Hematopoietic multipotent progenitor cell treated with erythropoietin and hydrocortisone succinate and interleukin-3 and kit ligand, for 4 days (in vitro differentiated cells): Measurements from ENCODE around the gene H2AZ2.
"Not testable (repeated sequence)": the region's sequence is repeated elsewhere in the genome, so short reads cannot be mapped to it uniquely, and the experiment has no call there.

ENCODE experiments used
- DNase-seq: peaks from one replicate; pipeline ENCODE4 v3.0.0-alpha.2; 2015

H2AZ2 gene

DNA sequence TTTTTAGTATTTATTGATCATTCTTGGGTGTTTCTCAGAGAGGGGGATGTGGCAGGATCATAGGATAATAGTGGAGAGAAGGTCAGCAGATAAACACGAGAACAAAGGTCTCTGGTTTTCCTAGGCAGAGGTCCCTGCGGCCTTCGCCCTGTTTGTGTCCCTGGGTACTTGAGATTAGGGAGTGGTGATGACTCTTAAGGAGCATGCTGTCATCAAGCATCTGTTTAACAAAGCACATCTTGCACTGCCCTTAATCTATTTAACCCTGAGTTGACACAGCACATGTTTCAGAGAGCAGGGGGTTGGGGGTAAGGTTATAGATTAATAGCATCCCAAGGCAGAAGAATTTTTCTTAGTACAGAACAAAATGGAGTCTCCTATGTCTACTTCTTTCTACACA is 22.4 kb upstream of the H2AZ2 start:
- not testable (repeated sequence) for DNase-seq

DNA sequence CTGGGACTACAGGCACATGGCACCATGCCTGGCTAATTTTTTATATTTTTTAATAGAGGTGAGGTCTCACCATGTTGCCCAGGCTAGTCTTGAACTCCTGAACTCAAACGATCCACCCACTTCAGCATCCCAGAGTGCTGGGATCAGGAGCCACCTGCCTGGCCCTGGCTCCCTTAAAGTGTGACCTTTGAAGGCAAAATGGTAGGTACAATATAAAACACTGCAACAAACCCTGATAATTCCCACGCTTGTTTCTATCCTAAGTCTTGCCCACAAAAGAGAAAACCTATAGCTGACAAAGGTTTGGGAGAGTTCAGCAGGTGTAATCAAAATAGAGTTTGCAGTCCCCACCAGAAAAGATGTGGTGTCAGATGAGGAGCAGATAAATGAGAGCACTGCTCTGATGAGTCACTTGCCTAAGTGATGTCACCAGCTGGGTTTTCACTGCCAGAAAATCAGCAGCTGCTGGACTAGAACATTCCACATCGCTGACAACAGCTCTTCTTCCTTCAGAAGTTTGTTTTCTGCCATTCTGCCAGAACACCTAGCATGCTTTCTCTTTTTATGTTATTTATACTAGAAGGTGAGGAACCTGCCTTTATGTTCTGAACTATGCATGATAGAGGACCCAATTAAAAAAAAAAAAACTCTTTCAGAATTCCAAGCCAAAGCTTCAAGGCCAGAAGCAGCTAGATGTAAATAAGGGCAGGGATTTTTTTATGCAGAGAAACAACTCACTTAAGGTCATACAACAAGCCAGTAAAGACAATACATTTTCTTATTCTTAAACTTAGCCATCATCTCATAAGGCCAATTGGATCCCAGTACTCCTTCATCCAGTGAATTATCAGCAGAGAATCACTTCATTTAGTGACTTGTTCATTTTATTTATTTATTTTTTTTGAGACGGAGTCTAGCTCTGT is 19.4 kb upstream of the H2AZ2 start:
- no peak for DNase-seq

DNA sequence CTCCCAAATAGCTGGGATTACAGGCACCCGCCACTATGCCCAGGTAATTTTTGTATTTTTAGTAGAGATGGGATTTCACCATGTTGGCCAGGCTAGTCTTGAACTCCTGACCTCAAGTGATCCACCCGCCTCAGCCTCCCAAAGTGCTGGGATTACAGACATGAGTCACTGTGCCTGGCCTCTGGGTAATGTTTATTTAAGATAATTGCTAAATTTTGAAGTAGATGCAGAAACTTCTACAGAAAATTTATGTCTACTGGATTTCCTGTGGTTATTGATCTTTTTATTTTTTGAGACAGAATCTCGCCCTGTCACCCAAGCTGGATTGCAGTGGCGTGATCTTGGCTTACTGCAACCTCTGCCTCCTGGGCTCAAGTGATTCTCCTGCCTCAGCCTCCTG is 14.1 kb upstream of the H2AZ2 start:
- not testable (repeated sequence) for DNase-seq

DNA sequence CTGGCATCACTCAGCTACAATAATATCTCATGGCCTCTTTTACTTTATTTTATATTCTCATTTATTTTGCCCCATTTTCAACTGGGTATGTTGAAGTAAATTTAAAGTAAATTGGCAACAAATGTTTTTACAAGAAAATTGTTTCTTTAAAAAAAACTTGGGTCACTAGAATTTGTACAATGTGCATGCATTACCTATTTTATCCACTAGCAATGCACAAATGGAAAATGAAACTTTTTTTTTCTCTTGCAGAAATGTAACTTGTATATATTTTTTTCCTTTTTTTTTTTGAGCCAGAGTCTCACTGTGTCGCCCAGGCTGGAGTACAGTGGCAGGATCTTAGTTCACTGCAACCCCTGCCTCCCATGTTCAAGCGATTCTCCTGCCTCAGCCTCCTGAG is 10.3 kb upstream of the H2AZ2 start:
- peak; percentile 33 for DNase-seq

DNA sequence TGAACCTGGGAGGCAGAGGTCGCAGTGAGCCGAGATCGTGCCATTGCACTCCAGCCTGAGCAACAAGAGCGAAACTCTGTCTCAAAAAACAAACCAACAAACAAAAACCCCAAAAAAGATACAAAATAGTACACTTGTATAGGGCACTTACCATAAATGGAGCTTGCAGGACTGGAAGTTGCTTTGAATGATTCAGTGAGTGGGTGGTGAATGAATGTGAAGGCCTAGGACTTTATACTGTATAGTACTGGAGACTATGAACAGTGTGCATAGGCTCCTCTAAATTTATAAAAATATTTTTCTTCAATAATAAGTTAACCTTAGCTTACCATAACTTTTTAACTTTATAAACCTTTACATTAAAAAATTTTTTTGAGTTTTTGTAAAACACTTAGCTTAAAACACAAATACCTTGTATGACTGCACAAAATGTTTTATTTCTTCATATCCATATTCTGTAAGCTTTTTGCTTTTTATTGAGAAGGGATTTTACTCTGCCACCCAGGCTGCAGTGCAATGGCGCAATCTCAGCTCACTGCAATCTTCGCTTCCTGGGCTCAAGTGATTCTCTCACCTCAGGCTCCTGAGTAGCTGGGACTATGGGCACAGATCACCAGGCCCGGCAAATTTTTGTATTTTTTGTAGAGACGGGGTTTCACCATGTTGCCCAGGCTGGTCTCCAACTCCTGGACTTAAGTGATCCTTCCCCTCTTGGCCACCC is 6.9 kb upstream of the H2AZ2 start:
- no peak for DNase-seq

DNA sequence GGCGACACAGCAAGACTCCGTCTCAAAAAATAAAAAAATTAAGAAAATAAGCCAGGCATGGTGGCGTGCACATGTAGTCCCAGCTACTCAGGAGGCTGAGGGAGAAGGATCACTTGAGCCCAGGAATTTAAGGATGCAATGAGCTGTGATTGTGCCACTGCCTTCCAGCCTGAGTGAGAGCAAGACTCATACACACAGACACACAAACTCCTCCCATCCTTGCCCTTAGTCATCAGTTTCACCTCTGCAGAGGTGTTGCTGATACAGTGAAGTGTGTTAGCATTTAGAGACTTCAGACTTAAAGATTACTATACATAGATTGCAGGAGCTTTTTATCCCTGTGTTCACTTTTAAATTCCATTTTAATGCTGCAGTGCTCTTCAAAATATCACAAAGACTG is 5.5 kb upstream of the H2AZ2 start:
- no peak for DNase-seq

DNA sequence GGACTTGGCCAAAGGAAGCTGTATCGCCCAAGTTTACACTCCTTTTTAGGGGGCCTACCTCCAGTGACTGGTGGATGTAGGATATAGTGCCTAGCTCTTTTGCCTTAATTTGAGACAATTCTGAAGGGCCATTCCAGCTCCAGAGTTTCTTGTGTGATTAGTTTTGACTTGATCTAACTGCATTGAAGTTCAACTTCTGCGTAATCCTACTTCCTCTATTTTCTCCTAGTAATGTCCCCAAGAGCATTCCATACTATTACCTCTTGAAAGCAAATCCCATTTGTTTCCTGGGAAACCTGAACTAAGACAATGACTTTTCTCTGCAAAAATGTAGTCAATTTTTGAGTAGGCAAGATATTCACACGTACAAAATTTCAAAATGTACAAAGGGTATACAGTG is 4.7 kb upstream of the H2AZ2 start:
- DNase-seq = no peak

DNA sequence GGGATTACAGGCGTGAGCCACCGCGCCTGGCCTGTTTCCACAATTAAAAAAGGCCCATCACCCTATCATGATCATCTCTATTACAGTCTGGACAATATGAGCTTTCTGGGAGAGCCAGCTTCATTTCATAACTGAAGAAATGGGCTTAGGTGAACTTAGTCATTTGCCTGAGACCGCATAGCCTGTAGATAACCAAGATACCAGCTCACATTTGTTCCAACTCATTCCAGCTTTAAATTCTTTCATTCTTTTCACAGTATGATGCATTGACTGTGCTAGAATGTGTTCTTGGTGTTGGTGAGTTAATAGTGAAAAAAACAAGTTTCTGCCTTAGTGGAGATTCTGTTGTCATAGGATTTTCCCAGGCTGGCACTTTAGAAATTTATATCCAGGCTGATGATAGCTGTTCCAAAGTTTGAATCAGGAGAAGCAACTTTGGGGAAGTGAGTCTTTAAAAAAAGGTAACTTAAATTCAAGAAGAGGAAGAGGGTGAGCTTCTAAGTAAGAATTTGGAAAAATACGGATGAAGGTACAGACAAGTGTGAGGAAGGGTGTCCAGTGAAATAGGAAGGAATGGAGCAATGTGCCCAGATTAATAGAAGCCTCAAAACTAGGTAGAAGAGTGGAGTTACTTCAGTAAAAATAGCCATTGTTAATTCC is 2.1 kb upstream of the H2AZ2 start:
- peak; percentile 31 for DNase-seq

DNA sequence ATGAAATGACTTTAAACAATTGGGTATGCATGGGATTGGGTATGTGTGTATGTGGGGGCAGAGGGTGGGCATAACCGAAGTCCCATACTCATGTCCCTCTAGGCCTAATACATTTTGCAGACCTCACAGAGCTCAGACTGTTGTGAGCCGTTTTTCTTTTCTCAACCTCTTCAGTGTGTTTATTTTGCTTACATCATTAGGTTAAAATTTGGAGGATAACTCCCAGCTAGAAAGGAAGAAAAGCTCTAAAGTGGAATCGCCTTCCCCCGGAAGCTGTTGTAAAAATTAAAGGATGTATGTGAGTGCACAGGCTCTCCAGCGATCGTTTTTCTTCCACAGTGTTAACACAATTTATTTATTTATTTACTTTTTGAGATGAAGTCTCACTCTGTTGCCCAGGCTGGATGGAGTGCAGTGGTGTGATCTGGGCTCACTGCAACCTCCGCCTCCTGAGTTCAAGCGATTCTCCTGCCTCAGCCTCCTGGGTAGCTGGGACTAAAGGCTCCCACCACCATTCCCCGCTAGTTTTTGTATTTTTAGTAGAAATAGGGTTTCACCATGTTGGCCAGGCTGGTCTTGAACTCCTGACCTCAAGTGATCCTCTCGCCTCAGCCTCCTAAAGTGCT is 1.5 kb upstream of the H2AZ2 start:
- no peak for DNase-seq

DNA sequence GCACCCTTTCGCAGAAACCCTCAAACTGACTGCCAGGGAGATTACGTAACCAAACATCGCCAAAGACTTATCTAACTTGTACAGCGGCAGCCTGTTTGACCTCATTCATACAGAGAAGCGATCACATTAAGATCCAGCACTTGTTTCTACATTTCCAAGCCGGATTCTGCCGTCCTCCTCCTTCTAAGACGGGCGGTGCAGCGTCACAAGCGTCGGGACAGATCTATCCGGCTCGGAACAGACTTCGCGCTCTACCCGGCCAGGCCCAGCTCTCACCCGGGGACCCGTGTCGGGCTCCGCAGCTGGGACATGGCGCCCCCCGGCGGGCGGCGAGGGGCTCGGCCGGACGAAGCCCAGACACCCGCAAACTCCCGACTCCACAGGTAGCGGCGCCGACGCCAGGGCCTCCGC is 373 bp downstream of the H2AZ2 start:
- no peak for DNase-seq

DNA sequence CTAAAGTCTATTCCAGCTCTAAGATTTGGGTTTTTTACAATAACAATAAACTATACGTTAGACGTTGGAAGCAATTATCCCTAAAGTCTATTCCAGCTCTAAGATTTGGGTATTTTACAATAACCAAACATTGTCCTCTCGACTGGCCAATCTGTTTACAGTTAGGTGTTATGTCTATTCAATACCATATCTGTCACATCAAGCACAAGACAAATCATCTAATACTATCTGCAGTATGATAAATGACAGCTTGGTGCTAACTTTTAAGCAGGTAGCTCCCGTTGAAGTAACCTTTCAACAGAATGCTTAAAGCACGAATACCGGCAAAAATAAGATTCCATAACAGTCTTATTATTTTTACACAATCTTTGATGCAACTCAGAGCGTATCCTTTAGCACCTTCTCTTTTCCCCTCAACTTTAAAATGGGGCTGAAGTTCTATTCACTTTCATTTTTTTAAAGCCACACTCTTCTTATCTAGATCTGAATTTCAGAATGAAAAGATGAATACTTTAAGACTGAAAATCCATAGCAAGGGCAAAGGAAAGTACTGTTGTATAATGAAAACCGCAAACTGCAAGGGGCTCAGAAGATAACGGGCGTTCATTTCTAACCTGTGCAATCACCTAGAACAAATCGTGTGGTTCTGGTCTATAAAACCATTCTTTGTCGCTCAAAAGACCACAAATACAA is 925 bp downstream of the H2AZ2 start:
- DNase-seq = peak; percentile 98

DNA sequence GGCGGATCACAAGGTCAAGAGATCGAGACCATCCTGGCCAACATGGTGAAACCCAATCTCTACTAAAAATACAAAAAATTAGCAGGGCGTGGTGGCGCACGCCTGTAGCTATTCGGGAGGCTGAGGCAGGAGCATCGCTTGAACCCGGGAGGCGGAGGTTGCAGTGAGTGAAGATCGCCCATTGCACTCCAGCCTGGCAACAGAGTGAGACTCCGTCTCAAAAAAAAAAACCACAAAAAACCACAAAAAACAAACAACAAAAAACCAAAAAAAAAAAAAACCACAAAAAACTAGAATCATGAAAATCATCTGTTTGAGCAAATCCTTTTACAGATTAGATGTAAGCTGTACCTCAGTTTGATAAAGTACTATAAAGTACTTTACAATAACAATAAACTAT is 1.5 kb downstream of the H2AZ2 start:
- DNase-seq = not testable (repeated sequence)

DNA sequence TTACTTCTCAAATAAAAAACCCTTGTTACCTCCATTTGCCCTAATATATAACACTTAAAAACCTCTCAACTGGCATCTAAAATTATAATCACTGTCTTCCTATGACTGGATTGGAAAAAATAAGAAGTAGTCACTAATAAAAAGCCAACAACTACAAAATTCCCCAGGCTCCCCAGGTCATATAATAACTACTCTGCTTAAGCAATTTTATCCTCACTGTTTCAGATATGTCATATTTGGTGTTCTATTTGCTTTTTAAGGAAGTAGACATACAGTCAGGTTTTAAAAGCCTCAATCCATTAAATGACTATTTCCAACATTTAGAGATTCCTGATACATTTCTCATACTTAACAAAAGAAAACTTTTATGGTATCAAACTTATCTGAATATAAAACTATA is 2.4 kb downstream of the H2AZ2 start:
- peak; percentile 42 for DNase-seq

DNA sequence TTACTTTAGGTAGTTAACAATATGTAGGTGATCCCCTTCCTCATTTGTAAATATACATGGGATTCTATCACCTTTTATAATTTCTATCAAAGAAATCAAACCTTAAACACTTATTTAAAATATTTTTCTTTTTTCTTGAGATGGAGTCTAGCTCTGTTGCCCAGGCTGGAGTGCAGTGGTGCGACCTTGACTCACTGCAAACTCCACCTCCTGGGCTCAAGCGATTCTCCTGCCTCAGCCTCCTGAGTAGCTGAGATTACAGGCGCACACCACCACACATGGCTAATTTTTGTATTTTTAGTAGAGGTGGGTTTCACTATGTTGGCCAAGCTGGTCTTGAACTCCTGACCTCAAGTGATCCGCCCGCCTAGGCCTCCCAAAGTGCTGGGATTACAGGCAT is 4.4 kb downstream of the H2AZ2 start:
- not testable (repeated sequence) for DNase-seq

DNA sequence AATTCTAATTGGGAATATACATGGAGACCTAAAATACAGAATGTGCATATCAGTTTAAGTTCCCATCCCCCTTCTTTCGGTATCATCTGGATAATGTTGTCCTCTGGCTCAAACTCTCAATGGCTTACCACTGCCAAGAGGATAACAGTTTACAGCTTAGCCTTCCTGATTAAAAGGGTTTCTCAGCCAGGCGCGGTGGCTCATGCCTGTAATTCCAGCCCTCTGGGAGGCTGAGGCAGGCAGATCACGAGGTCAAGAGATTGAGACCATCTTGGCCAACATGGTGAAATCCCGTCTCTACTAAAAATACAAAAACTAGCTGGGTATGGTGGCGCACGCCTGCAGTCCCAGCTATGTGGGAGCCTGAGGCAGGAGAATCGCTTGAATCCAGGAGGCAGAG is 5.2 kb downstream of the H2AZ2 start:
- not testable (repeated sequence) for DNase-seq

DNA sequence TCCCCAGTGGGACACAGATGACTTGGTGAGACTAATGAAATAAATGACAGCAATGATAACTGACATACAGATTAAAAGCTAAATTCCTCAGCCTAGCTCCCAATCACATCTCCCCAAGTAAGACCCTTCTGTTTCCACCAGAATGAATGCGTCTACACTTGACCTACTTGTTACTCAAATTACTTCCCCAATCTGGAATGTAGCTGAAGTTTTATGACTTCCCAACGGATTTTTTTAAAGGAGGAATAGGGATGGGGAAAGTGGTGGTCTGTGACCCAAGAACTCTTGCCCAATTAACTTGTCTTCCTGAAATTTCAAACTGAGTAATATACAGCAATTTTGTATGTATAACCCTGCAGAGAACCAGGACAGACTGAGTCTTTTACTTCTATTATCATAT is 9.1 kb downstream of the H2AZ2 start:
- no peak for DNase-seq

DNA sequence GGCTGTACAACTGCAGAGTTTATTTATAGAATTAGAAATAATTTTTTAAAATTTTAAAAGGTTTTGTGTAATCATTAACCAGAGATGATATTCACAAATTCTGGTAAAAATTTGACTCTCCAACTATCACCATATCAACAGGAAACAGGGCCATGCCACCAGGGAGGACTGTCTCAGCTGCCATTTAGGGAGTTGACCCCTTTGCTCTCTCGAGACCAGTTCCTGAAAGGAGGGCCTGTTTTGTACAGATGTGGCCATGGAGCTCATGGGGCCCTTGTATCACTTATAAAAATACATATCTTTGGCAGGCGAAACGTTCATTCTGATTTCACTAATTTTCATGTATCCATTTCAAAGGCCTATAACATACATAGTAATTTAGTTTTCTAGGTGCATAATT is 20.3 kb downstream of the H2AZ2 start:
- DNase-seq = peak; percentile 78

DNA sequence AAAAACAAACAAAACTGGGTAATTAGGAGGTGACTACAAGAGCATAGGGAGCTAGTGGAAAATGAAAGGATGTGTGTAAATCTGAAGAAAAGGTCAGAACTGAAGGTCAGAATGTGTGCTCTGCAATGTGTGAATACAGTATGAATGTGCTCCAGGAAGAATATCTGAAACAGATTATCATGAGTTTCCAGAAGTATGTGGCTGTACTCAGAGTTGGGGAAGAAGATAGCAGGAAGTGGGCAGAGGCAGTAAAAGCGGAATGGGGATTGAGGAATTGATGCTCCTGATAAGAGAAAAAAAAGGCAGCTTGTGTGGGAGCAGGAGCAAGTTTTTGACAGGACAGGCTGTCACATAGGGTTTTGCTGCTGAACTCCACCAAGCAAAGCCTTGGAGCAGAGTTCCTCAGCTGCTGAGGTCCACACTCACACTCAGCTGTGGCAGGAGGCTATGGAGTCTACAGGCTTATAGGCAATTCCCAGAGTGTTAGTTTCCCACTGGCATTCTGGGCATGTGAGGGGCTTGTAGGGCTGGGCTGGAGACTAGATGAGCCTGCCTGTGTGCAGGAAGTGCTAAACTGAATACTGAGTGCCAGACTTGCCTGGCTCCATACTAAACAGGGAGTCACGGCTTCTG is 22.9 kb downstream of the H2AZ2 start:
- peak; percentile 43 for DNase-seq

DNA sequence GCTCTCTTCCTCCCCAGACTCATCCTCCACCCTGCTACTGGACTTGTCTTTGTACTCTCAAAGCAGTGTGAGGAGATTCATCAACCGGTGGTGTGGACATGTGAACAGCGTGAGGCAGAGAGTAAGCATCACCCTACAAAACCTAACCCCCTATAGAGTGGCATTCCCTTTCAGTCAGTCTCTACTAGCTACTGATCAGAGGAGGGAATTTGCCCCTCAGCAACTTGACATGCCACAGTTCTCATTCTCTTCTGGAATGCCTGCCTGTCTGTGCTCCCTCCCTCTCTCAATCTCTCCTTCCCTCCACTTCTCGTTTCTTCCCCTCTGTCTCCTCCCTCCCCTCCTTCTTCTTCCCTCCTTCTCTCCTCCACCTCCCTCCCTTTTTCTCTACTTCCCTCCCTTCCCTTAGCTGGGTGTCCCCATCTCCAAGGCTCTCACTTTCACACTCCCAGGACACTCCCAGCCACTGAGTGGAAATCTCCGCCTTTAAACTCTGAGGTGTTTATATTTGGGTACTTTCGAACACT is 24.6 kb downstream of the H2AZ2 start:
- DNase-seq = no peak

DNA sequence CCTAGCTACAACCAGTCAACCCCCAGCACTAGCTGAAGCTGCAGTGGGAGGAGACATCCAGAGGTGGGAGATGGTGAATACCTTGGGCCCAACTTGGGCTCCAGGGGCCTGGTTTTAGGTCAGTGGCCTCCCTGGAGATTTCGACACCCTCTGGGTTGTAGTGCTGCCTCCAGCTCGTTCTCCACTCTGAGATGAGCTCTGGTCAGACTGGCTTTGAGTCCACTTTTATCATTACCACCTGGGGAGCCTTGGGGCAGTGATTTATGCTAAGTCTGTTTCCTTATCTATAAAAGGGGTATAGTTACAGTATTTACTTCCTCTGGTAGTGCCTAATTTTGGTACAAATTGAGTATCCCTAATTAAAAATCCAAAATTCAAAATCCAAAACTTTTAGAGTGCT is 28.6 kb downstream of the H2AZ2 start:
- DNase-seq = no peak

DNA sequence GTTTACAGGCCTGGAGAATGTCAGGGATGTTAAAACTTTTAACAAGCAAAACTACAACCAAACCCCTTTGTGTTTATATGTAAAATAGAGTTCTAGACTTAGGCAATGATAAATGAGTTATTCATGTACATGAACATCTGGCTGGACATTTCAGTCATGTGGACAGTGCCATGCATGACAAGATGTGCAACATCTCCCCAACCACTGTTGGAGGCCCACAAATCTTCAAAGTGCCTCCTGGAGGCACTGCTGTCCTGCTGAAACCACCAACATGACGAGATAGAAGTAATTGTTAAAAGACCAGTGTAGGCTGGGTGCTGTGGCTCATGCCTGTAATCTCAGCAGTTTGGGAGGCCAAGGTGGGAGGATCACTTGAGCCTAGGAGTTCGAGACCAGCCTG is 33.0 kb downstream of the H2AZ2 start:
- DNase-seq = peak; percentile 56

DNA sequence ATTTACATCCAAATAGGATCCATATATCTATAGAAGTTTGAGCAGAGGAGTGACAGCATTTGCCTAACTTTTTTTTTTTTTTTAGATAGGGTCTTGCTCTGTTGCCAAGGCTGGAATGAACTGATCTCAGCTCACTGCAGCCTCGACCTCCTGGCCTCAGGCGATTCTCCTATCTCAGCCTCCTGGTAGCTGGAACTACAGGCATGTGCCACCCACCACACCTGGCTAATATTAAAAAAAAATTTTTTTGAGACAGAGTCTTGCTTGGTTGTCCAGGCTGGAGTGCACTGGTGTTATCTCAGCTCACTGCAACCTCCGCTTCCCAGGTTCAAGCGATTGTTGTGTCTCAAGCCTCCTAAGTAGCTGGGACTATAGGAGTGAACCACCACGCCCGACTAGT is 36.3 kb downstream of the H2AZ2 start:
- no peak for DNase-seq
